ENCODE measurements around the gene GRWD1. TPM values are rescaled to one million over a fixed set of nuclear protein-coding genes. Genes with fewer than 3 reads are reported as not detected.

GRWD1 gene
- total and polyA plus RNA-seq, 2 donors: 13.6 to 22.2 TPM

- H3K4me3 ChIP-seq (ENCODE audit: low read depth, low read length): peak overlapping the region; percentile 53
- no peaks in the 10 kb centered on the region for H3K36me3 ChIP-seq (ENCODE audit: insufficient read depth)
- no peak for DNase-seq (ENCODE audit: extremely low spot score)
- no peaks in the 10 kb centered on the region for H3K4me1 ChIP-seq (ENCODE audit: insufficient read depth)
- no peak overlapping the region for H3K27ac ChIP-seq (ENCODE audit: low read depth)
- WGBS: 4% methylated on average over 70 of the region's 70 CpGs
These were observed 48.1 kb downstream of the GRWD1 start for GRCh38 chr19:48493718-48494401.

GRCh38 chr19:48495396-48495795 is 49.6 kb downstream of the GRWD1 start:
- Histone ChIP-seq H3K4me3 (ENCODE audit: low read depth, low read length) (no peak overlapping the region), H3K4me1 (ENCODE audit: insufficient read depth) (no peaks in the 10 kb centered on the region), H3K36me3 (ENCODE audit: insufficient read depth) (no peaks in the 10 kb centered on the region), H3K27ac (ENCODE audit: low read depth) (no peak overlapping the region)
- DNase-seq (ENCODE audit: extremely low spot score): no peak
- WGBS: 75% methylated on average over 6 of the region's 6 CpGs

GRCh38 chr19:48496959-48497727 is 51.4 kb downstream of the GRWD1 start:
- no peak overlapping the region for H3K4me3 ChIP-seq (ENCODE audit: low read depth, low read length)
- H3K4me1 ChIP-seq (ENCODE audit: insufficient read depth): no peaks in the 10 kb centered on the region
- WGBS: 70% methylated on average over 45 of the region's 45 CpGs
- DNase-seq (ENCODE audit: extremely low spot score): no peak
- H3K36me3 ChIP-seq (ENCODE audit: insufficient read depth): no peaks in the 10 kb centered on the region
- H3K27ac ChIP-seq (ENCODE audit: low read depth): no peak overlapping the region

- Histone ChIP-seq H3K4me3 (ENCODE audit: low read depth, low read length) (no peak overlapping the region), H3K4me1 (ENCODE audit: insufficient read depth) (no peaks in the 10 kb centered on the region), H3K36me3 (ENCODE audit: insufficient read depth) (no peaks in the 10 kb centered on the region), H3K27ac (ENCODE audit: low read depth) (no peak overlapping the region)
- WGBS: 68% methylated on average over 46 of the region's 46 CpGs
- DNase-seq (ENCODE audit: extremely low spot score): no peak
These were observed 52.2 kb downstream of the GRWD1 start for GRCh38 chr19:48497728-48498594.

GRCh38 chr19:48498595-48499311 is 53.0 kb downstream of the GRWD1 start:
- 54% methylated on average over 59 of the region's 59 CpGs for WGBS
- Histone ChIP-seq H3K36me3 (ENCODE audit: insufficient read depth) (no peaks in the 10 kb centered on the region), H3K27ac (ENCODE audit: low read depth) (no peak overlapping the region), H3K4me1 (ENCODE audit: insufficient read depth) (no peaks in the 10 kb centered on the region), H3K4me3 (ENCODE audit: low read depth, low read length) (no peak overlapping the region)
- DNase-seq (ENCODE audit: extremely low spot score): no peak

- Histone ChIP-seq H3K4me3 (ENCODE audit: low read depth, low read length) (no peak overlapping the region), H3K36me3 (ENCODE audit: insufficient read depth) (no peaks in the 10 kb centered on the region), H3K4me1 (ENCODE audit: insufficient read depth) (no peaks in the 10 kb centered on the region), H3K27ac (ENCODE audit: low read depth) (no peak overlapping the region)
- DNase-seq (ENCODE audit: extremely low spot score): no peak
- 63% methylated on average over 44 of the region's 44 CpGs for WGBS
These were observed 53.7 kb downstream of the GRWD1 start for GRCh38 chr19:48499316-48500090.

- Histone ChIP-seq H3K4me1 (ENCODE audit: insufficient read depth) (no peaks in the 10 kb centered on the region), H3K36me3 (ENCODE audit: insufficient read depth) (no peaks in the 10 kb centered on the region), H3K4me3 (ENCODE audit: low read depth, low read length) (no peak overlapping the region), H3K27ac (ENCODE audit: low read depth) (no peak overlapping the region)
- WGBS: 48% methylated on average over 32 of the region's 32 CpGs
- DNase-seq (ENCODE audit: extremely low spot score): no peak
These were observed 55.2 kb downstream of the GRWD1 start for GRCh38 chr19:48500830-48501493.

GRCh38 chr19:48501494-48502349 is 55.9 kb downstream of the GRWD1 start:
- no peak overlapping the region for H3K27ac ChIP-seq (ENCODE audit: low read depth)
- H3K4me3 ChIP-seq (ENCODE audit: low read depth, low read length): no peak overlapping the region
- H3K36me3 ChIP-seq (ENCODE audit: insufficient read depth): no peaks in the 10 kb centered on the region
- WGBS: 4% methylated on average over 20 of the region's 20 CpGs
- no peaks in the 10 kb centered on the region for H3K4me1 ChIP-seq (ENCODE audit: insufficient read depth)
- DNase-seq (ENCODE audit: extremely low spot score): peak; percentile 89

- no peak overlapping the region for H3K4me3 ChIP-seq (ENCODE audit: low read depth, low read length)
These were observed 56.7 kb downstream of the GRWD1 start for GRCh38 chr19:48502350-48503018.

GRCh38 chr19:48506138-48506733 is 60.5 kb downstream of the GRWD1 start:
- Histone ChIP-seq H3K27ac (ENCODE audit: low read depth) (no peak overlapping the region), H3K4me3 (ENCODE audit: low read depth, low read length) (no peak overlapping the region), H3K4me1 (ENCODE audit: insufficient read depth) (no peaks in the 10 kb centered on the region), H3K36me3 (ENCODE audit: insufficient read depth) (no peaks in the 10 kb centered on the region)
- DNase-seq (ENCODE audit: extremely low spot score): no peak
- 89% methylated on average over 5 of the region's 5 CpGs for WGBS

More at GRCh38 chr19:48502350-48503018, 56.7 kb downstream of the GRWD1 start:
- Histone ChIP-seq H3K4me1 (ENCODE audit: insufficient read depth) (no peaks in the 10 kb centered on the region), H3K27ac (ENCODE audit: low read depth) (no peak overlapping the region), H3K36me3 (ENCODE audit: insufficient read depth) (no peaks in the 10 kb centered on the region)
- no peak for DNase-seq (ENCODE audit: extremely low spot score)
- 31% methylated on average over 27 of the region's 27 CpGs for WGBS

Data from urinary bladder (tissue), 4 donors.